VCaP (cell line): ENCODE data around the gene SLC6A13.
"Not testable (repeated sequence)": the region's sequence is repeated elsewhere in the genome, so short reads cannot be mapped to it uniquely, and the experiment has no call there.

Experiments
- H3K27ac ChIP-seq: fragments of 450-650 bp; 2 replicates; pipeline ENCODE4 v1.5.1; 2017
- TF ChIP-seq, protein P1 (sequence below): fragments of 450-650 bp; conservative IDR thresholded peaks from 2 replicates; pipeline ENCODE4 v1.5.1; 2017; ENCODE audit warnings: mild to moderate bottlenecking, moderate library complexity

Gene SLC6A13

DNA sequence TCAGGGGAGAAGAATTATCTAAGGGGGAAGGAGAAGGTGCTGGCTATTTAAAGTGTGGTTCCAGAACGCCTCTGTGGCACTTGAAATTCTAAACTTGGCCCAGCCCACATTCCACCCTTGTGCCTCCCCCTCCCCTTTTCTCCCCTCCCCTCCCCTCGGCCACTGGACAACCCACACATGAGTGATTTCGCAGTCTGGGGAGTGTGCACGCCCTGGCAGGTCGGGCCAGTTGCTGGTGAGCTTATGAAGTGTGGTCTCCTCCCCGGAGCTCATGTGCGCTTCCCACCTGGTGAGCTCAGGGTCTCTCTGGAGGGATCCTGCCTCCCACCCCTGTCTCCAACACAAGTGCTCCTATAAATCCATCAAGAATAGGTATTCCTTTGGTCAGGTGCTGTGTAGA is at the start of gene SLC6A13:
TSS of gene SLC6A13 (minus strand) at position 20 of the 400 bp plus-strand sequence. CDS start 2,784 bp downstream, outside the sequence.
- no peak within 1 kb of the TSS for H3K27ac ChIP-seq
- TF ChIP-seq, protein P1, sequence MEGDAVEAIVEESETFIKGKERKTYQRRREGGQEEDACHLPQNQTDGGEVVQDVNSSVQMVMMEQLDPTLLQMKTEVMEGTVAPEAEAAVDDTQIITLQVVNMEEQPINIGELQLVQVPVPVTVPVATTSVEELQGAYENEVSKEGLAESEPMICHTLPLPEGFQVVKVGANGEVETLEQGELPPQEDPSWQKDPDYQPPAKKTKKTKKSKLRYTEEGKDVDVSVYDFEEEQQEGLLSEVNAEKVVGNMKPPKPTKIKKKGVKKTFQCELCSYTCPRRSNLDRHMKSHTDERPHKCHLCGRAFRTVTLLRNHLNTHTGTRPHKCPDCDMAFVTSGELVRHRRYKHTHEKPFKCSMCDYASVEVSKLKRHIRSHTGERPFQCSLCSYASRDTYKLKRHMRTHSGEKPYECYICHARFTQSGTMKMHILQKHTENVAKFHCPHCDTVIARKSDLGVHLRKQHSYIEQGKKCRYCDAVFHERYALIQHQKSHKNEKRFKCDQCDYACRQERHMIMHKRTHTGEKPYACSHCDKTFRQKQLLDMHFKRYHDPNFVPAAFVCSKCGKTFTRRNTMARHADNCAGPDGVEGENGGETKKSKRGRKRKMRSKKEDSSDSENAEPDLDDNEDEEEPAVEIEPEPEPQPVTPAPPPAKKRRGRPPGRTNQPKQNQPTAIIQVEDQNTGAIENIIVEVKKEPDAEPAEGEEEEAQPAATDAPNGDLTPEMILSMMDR, result no peak

DNA sequence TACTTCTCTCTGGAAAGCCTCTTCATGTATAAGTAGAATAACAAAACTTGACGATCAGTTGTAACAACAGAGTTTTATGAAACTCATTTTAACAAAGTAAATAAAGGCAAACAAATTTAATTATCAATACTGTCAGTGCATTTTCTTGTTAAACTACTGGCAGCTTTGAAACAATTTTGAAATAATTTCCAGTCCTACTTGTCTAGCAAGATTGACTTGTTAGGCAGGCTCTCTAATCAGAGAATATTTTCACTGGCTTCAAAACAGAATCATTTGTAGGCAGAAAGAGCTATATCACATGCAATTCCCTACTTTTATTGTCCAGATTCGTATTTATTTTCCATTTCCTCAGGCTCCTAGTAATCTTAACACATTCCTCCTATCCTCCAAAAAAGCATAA is 45.9 kb upstream of the SLC6A13 start:
- TF ChIP-seq, protein P1, result no peak
- peak overlapping the region; percentile 42 for H3K27ac ChIP-seq

DNA sequence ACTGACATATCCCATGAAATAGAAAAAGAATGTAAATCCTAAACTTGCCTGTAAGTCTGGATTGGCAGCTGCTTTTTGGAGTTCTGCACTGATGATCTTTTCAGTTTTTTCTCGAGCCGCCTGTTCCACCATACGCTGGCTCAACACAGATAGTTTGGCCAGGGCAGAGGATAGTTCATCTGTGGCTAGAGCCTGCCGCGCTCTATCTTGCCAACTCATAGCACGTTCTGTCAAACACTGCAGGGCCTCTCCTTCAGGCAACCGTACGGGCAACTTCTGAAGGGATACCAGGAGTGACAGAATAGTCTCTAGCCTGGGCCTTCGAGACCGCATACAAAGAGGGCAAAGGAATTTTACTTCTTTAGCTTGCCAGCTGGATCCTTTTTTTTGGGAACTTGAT is 44.8 kb upstream of the SLC6A13 start:
- H3K27ac ChIP-seq, result peak overlapping the region; percentile 42; the same call in 1 of the 2 replicates
- TF ChIP-seq, protein P1, result no peak

DNA sequence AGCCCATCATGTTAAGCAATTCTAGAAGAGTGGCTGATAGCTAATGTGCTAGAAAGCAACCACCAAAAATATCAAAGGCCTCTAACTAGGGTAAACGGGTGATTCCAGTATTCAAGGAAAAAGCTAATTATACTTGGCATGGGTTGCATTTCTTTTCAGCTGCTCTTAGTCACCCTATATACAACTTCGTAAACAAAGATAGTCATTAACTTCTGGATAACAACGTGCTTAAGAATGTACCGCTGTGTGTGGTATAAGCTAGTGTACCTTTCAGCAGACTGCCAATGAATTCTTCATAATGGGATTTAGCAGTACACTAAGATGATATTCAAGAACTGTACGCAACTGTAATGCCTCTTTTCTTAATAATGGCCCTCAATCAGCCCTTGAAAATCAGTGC is 42.2 kb upstream of the SLC6A13 start:
- TF ChIP-seq, protein P1, result no peak

DNA sequence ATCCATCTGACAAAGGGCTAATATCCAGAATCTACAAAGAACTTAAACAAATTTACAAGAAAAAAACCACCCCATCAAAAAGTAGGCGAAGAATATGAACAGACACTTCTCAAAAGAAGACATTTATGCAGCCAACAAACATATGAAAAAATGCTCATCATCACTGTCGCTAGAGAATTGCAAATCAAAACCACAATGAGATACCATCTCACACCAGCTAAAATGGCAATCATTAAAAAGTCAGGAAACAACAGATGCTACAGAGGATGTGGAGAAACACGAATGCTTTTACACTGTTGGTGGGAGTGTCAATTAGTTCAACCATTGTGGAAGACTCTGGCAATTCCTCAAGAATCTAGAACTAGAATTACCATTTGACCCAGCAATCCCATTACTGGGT is 40.1 kb upstream of the SLC6A13 start:
- not testable (repeated sequence) for H3K27ac ChIP-seq

More for the DNA sequence above, 42.2 kb upstream of the SLC6A13 start:
- H3K27ac ChIP-seq, result no peak overlapping the region

DNA sequence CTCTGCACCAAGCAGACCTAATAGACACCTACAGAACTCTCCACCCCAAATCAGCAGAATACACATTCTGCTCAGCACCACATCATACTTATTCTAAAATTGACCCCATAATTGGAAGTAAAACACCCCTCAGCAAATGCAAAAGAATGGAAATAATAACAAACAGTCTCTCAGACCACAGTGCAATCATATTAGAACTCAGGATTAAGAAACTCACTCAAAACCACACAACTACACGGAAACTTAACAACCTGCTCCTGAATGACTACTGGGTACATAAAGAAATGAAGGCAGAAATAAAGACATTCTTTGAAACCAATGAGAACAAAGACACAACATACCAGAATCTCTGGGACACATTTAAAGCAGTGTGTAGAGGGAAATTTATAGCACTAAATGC is 37.5 kb upstream of the SLC6A13 start:
- H3K27ac ChIP-seq, result not testable (repeated sequence)

DNA sequence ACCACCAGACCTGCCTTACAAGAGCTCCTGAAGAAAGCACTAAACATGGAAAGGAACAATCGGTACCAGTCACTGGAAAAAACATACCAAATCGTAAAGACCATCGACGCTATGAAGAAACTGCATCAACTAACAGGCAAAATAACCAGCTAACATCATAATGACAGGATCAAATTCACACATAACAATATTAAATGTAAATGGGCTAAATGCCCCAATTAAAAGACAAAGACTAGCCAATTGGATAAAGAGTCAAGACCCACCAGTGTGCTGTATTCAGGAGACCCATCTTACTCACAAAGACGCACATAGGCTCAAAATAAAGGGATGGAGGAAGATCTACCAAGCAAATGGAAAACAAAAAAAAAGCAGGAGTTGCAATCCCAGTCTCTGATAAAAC is 36.9 kb upstream of the SLC6A13 start:
- not testable (repeated sequence) for H3K27ac ChIP-seq

DNA sequence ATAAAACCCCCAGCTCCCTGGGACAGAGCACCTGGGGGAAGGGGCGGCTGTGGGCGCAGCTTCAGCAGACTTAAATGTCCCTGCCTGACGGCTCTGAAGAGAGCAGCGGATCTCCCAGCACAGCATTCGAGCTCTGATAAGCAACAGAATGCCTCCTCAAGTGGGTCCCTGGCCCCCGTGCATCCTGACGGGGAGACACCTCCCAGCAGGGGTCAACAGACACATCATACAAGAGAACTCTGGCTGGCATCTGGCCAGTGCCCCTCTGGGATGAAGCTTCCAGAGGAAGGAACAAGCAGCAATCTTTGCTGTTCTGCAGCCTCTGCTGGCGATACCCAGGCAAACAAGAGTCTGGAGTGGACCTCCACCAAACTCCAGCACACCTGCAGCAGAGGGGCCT is 35.4 kb upstream of the SLC6A13 start:
- H3K27ac ChIP-seq, result not testable (repeated sequence)

DNA sequence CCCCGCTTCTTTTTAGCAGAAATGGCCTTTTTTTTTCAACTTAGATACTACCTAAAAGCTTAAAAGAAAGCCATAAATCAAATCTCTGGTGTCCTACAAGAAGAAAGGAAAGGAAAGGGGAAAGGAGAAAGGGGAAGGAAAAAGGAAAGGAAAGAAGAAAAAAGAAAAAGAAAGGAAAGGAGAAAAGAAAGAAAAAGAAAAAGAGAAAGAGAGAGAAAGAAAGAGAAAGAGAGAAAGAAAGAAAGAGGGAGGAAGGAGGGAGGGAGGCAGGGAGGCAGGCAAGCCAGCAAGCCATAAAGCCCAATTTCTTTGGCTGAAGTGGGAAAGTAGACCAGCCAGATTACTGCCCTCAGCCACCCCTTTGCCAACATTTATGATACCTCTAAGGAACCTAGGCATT is 32.5 kb upstream of the SLC6A13 start:
- no peak overlapping the region for H3K27ac ChIP-seq

DNA sequence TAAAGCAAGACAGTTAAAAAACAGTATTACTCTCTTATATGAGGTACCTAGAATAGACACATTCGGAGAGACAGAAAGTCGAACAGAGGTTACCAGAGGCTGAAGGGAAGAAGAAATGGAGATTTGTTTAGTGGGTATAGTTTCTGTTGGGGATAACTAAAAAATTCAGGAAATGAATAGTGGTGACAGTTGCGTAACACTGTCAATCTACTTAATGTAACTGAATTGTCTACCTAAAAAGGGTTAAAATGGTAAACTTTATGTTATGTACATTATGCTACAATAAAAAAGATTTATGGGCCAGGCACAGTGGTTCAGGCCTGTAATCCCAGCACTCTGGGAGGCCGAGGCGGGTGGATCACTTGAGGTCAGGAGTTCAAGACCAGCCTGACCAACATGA is 30.6 kb upstream of the SLC6A13 start:
- TF ChIP-seq, protein P1, result no peak
- no peak overlapping the region for H3K27ac ChIP-seq

More for the DNA sequence above, 32.5 kb upstream of the SLC6A13 start:
- TF ChIP-seq, protein P1, result no peak
